ENCODE results near the gene HOXA9.

HOXA9 gene

DNA sequence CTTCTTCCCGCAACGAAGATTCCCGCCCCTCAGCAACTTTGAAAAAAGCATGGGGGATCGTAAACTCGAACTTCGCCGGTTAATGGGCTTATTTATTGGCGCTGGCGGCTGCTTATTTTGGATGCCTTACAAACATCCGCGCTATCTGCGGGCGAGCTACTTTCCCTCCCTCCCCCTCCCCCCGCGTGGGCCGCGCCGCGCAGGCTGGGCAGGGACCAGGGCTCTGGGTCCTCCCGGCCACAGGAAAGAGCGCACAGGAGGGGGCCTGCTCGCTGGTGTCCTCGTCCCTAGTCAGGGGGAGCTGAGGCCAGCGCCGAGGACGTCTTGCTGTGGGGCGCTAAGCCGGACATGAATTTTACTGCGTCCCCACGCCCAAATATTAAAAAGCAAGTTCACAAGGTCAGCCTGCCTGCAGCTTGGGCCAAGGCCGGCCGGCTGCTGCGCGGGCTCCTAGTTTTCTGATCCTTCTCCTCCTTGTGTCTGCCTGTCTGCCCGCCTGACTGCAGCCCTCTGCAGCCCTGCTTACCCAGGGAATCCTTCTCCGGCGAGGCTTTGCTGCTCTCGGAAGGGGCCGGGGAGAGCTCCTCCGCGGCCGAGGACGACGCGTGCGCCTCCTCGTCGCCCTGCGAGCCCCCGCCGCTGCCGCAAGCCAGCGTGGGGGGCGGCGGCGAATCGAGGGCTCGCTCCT lies 7.6 kb upstream of the HOXA9 start (continued):
- TF ChIP-seq, protein P1, sequence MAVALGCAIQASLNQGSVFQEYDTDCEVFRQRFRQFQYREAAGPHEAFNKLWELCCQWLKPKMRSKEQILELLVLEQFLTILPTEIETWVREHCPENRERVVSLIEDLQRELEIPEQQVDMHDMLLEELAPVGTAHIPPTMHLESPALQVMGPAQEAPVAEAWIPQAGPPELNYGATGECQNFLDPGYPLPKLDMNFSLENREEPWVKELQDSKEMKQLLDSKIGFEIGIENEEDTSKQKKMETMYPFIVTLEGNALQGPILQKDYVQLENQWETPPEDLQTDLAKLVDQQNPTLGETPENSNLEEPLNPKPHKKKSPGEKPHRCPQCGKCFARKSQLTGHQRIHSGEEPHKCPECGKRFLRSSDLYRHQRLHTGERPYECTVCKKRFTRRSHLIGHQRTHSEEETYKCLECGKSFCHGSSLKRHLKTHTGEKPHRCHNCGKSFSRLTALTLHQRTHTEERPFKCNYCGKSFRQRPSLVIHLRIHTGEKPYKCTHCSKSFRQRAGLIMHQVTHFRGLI (tag by site-specific recombination; IDR thresholded peaks at IDR 0.05): peak; percentile 46; the same call in 1 of the 2 replicates
- peak; percentile 87 for TF ChIP-seq ZFHX2 (tag by site-specific recombination; conservative IDR thresholded peaks at IDR 0.05)
- no peak for TF ChIP-seq ZNF416 (tag by site-specific recombination; IDR thresholded peaks at IDR 0.05)
- TF ChIP-seq ZNF335 (tag by site-specific recombination; conservative IDR thresholded peaks at IDR 0.05): peak; percentile 91
- peak; percentile 78; the same call in 1 of the 2 replicates for TF ChIP-seq BCL11A (tag by site-specific recombination; IDR thresholded peaks at IDR 0.05; ENCODE audit: low read depth)
- TF ChIP-seq HOXD13 (CRISPR knock-in tag; IDR thresholded peaks at IDR 0.05; ENCODE audit: borderline replicate concordance): peak; percentile 86; the same call in 1 of the 2 replicates
- TF ChIP-seq ZNF391 (tag by site-specific recombination; IDR thresholded peaks at IDR 0.05; ENCODE audit: borderline replicate concordance, low read depth): peak; percentile 31; the same call in 1 of the 2 replicates
- TF ChIP-seq ZNF791 (tag by site-specific recombination; IDR thresholded peaks at IDR 0.05): no peak
- no peak for TF ChIP-seq ZNF654 (tag by site-specific recombination; IDR thresholded peaks at IDR 0.05; ENCODE audit: low read depth)
- TF ChIP-seq, protein P2, sequence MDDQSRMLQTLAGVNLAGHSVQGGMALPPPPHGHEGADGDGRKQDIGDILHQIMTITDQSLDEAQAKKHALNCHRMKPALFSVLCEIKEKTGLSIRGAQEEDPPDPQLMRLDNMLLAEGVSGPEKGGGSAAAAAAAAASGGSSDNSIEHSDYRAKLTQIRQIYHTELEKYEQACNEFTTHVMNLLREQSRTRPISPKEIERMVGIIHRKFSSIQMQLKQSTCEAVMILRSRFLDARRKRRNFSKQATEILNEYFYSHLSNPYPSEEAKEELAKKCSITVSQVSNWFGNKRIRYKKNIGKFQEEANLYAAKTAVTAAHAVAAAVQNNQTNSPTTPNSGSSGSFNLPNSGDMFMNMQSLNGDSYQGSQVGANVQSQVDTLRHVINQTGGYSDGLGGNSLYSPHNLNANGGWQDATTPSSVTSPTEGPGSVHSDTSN (CRISPR knock-in tag; IDR thresholded peaks at IDR 0.05): peak; percentile 47; the same call in 1 of the 2 replicates
- no peak for TF ChIP-seq ZNF544 (tag by site-specific recombination; IDR thresholded peaks at IDR 0.05)
- 0 out of 2 replicates have a peak, but pooled peaks have one; percentile 26 for TF ChIP-seq ZNF76 (tag by site-specific recombination; IDR thresholded peaks at IDR 0.05; ENCODE audit: borderline replicate concordance, low read depth)
- TF ChIP-seq OSR2 (tag by site-specific recombination; IDR thresholded peaks at IDR 0.05): peak; percentile 54
- TF ChIP-seq, protein P3, sequence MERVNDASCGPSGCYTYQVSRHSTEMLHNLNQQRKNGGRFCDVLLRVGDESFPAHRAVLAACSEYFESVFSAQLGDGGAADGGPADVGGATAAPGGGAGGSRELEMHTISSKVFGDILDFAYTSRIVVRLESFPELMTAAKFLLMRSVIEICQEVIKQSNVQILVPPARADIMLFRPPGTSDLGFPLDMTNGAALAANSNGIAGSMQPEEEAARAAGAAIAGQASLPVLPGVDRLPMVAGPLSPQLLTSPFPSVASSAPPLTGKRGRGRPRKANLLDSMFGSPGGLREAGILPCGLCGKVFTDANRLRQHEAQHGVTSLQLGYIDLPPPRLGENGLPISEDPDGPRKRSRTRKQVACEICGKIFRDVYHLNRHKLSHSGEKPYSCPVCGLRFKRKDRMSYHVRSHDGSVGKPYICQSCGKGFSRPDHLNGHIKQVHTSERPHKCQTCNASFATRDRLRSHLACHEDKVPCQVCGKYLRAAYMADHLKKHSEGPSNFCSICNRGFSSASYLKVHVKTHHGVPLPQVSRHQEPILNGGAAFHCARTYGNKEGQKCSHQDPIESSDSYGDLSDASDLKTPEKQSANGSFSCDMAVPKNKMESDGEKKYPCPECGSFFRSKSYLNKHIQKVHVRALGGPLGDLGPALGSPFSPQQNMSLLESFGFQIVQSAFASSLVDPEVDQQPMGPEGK (tag by site-specific recombination; IDR thresholded peaks at IDR 0.05): peak; percentile 84
- no peak for TF ChIP-seq ZNF747 (tag by site-specific recombination; IDR thresholded peaks at IDR 0.05)
- peak; percentile 86; the same call in 1 of the 2 replicates for TF ChIP-seq BCL11B (tag by site-specific recombination; IDR thresholded peaks at IDR 0.05; ENCODE audit: low read depth)
- TF ChIP-seq, protein P4, sequence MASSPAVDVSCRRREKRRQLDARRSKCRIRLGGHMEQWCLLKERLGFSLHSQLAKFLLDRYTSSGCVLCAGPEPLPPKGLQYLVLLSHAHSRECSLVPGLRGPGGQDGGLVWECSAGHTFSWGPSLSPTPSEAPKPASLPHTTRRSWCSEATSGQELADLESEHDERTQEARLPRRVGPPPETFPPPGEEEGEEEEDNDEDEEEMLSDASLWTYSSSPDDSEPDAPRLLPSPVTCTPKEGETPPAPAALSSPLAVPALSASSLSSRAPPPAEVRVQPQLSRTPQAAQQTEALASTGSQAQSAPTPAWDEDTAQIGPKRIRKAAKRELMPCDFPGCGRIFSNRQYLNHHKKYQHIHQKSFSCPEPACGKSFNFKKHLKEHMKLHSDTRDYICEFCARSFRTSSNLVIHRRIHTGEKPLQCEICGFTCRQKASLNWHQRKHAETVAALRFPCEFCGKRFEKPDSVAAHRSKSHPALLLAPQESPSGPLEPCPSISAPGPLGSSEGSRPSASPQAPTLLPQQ (tag by site-specific recombination; IDR thresholded peaks at IDR 0.05): 0 out of 2 replicates have a peak, but pooled peaks have one; percentile 32
- TF ChIP-seq, protein P5, sequence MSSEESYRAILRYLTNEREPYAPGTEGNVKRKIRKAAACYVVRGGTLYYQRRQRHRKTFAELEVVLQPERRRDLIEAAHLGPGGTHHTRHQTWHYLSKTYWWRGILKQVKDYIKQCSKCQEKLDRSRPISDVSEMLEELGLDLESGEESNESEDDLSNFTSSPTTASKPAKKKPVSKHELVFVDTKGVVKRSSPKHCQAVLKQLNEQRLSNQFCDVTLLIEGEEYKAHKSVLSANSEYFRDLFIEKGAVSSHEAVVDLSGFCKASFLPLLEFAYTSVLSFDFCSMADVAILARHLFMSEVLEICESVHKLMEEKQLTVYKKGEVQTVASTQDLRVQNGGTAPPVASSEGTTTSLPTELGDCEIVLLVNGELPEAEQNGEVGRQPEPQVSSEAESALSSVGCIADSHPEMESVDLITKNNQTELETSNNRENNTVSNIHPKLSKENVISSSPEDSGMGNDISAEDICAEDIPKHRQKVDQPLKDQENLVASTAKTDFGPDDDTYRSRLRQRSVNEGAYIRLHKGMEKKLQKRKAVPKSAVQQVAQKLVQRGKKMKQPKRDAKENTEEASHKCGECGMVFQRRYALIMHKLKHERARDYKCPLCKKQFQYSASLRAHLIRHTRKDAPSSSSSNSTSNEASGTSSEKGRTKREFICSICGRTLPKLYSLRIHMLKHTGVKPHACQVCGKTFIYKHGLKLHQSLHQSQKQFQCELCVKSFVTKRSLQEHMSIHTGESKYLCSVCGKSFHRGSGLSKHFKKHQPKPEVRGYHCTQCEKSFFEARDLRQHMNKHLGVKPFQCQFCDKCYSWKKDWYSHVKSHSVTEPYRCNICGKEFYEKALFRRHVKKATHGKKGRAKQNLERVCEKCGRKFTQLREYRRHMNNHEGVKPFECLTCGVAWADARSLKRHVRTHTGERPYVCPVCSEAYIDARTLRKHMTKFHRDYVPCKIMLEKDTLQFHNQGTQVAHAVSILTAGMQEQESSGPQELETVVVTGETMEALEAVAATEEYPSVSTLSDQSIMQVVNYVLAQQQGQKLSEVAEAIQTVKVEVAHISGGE (tag by site-specific recombination; conservative IDR thresholded peaks at IDR 0.05; ENCODE audit: low read depth): peak; percentile 30; the same call in 1 of the 2 replicates
- TF ChIP-seq, protein P6, sequence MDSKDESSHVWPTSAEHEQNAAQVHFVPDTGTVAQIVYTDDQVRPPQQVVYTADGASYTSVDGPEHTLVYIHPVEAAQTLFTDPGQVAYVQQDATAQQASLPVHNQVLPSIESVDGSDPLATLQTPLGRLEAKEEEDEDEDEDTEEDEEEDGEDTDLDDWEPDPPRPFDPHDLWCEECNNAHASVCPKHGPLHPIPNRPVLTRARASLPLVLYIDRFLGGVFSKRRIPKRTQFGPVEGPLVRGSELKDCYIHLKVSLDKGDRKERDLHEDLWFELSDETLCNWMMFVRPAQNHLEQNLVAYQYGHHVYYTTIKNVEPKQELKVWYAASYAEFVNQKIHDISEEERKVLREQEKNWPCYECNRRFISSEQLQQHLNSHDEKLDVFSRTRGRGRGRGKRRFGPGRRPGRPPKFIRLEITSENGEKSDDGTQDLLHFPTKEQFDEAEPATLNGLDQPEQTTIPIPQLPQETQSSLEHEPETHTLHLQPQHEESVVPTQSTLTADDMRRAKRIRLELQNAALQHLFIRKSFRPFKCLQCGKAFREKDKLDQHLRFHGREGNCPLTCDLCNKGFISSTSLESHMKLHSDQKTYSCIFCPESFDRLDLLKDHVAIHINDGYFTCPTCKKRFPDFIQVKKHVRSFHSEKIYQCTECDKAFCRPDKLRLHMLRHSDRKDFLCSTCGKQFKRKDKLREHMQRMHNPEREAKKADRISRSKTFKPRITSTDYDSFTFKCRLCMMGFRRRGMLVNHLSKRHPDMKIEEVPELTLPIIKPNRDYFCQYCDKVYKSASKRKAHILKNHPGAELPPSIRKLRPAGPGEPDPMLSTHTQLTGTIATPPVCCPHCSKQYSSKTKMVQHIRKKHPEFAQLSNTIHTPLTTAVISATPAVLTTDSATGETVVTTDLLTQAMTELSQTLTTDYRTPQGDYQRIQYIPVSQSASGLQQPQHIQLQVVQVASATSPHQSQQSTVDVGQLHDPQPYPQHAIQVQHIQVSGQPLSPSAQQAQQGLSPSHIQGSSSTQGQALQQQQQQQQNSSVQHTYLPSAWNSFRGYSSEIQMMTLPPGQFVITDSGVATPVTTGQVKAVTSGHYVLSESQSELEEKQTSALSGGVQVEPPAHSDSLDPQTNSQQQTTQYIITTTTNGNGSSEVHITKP (tag by site-specific recombination; IDR thresholded peaks at IDR 0.05): peak; percentile 68
- TF ChIP-seq ZEB2 (tag by site-specific recombination; IDR thresholded peaks at IDR 0.05): peak; percentile 75; the same call in 1 of the 2 replicates
- TF ChIP-seq ZNF366 (tag by site-specific recombination; conservative IDR thresholded peaks at IDR 0.05): peak; percentile 50
- peak; percentile 40; the same call in 1 of the 2 replicates for TF ChIP-seq SP3 (tag by site-specific recombination; IDR thresholded peaks at IDR 0.05)
- no peak for TF ChIP-seq ZNF529 (tag by site-specific recombination; IDR thresholded peaks at IDR 0.05; ENCODE audit: insufficient replicate concordance)
- peak; percentile 39; the same call in 1 of the 2 replicates for TF ChIP-seq MZF1 (tag by site-specific recombination; IDR thresholded peaks at IDR 0.05; ENCODE audit: borderline replicate concordance)
- TF ChIP-seq FEZF1 (tag by site-specific recombination; IDR thresholded peaks at IDR 0.05): peak; percentile 92
